ENCODE measurements around the gene BTN3A1.
"Not testable (repeated sequence)": the region's sequence is repeated elsewhere in the genome, so short reads cannot be mapped to it uniquely, and the experiment has no call there.

BTN3A1 gene

DNA sequence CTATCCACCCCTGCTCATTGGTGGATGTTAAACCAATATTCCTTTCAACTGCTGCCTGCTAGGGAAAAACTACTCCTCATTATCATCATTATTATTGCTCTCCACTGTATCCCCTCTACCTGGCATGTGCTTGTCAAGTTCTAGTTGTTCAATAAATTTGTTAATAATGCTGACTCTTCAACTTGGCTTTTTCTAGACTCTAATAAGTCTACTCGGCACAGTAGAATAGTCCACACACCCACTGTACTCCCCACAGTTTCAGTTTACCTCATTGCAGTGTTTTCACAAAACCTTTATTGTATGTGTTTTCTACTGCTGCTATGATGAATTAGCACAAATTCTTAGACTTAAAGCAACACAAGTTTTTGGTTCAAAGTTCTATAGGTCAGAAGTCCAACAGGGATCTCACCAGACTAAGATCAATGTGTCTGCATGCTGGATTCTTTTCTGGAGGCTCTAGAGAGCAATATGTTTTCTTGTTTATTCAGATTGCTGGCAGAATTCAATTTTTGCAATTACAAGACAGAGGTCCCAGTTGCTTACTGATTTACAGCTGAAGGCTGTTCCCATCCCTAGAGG lies 13.1 kb downstream of the BTN3A1 start:
- no peak for DNase-seq

DNA sequence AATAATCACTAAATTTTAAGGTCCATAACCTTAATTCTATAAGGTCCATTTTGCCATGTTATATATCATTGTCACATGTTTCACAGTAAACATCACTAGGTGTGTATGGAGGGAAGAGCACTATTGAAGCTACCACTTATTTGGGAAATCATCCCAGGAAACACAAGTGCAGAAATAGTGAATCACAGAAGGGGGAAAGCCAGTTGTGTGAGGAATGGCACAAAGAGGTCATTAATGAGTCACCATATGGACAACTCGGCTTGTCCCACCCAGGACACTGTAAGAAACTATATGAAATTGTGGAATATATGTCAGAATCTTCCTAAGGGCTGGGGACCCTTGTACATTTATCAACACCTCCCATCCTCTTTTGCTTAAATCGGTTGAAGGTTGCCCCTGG lies 13.7 kb downstream of the BTN3A1 start:
- no peak for DNase-seq

DNA sequence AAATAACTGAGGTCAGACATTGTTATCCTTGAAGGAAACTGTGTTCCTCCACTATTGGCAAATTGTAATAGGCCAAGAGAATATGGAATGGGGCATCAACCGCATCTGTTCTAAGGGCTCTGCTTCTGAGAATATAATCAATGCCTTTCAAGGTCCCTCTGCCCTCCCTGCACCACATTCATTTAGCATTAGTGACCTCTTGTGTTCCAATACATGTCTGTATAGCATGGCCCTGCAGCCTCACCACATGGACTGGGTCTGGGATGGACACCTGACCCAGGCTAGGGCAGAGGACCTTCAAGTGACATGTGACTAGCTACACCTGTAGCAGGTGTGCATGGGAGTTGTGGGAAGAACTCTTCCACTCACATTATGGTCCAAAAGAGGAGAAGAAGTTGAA lies 14.2 kb downstream of the BTN3A1 start:
- DNase-seq: no peak

DNA sequence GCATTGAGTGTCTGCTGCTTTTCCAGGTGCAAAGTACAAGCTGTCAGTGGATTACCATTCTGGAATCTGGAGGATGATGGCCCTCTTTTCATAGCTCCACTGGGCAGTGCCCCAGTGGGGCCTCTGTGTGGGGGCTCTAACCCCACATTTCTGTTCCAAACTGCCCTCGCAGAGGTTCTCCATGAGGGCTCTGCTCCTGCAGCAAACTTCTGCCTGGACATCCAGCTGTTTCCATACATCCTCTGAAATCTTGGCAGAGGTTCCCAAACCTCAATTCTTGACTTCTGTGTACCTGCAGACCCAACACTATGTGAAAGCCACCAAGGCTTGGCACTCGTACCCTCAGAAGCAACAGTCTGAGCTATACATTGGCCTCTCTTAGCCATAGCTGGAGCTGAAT lies 16.0 kb downstream of the BTN3A1 start:
- DNase-seq: not testable (repeated sequence)

DNA sequence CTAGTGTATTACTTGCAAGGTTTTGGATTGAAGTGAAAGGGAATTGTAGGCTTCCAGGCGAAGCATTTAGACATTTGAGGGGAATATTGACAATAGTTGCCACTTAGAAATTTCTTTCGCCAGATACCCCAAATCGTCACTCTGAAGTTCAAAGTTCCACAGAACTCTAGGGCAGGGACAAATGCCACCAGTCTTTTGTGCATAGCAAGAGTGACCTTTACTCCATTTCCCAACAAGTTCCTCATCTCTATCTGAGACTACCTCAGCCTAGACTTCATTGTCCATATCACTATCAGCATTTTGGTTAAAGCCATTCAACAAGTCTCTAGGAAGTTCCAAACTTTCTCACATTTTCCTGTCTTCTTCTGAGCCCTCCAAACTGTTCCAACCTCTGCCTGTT lies 16.7 kb downstream of the BTN3A1 start:
- DNase-seq: not testable (repeated sequence)

DNA sequence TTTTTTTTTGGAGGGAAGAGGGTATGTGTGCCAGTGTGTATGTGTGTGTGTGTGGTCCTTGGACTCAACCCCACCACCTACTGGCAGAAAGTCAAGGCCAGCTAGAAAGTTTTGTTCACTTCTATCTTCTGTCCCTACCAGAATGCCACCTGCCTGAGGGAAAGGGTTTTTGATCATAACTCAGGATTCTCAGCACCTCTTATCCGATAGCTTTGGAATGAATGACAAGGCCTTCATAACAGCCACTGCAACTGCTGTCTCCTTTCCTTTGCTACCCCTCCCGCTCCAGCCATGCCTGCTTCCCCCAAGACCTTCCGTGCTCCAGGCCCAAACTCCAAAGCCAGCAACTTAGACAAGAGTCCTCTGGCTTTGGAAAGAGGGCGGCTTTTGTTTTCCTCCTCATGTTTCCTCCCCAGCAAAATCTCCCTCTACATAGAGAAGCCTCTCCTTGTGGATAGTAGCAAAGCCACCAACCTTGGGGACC lies 18.7 kb downstream of the BTN3A1 start:
- DNase-seq: no peak

DNA sequence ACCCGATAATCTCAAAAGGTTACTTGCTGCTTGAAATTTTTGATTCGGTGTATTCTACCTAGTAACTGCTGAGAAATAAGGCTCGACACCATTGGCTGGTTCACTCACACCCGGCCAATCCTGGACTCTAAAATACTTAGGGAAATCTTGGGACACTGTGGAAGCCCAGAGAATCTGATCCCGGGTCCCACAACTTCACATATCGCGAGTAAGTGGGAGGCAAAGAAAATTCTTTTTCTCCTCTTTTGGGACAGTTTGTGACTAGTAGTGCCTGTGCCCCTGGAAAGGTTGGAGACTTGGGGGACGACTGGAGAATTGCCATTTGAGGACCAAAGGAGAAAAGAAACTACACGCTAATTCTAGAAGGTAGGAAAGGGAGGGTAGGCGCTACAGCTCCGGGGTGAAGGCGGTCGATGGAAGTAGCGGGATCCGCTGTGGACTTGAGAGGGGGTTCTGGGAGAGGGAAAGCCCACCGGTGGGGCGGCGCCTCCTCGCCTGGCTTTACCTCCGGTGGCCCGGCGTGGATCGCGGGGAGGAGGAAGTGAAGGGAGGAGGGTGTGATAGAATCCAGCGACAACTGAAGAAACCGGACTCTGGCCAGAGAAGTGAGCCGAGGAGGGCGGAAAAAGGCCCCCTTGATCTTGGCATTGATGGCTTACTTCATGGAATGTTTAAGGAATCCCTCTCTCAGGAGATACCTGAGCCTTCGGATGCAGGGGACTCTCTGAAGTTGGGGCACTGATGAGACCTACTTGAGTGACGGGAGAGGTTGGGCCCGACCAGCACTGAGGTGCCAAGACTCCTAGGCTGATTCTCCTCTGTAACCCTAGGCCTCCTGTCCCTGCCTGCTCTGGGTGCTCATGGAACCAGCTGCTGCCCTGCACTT lies 19.4 kb downstream of the BTN3A1 start:
- DNase-seq: peak; percentile 76

DNA sequence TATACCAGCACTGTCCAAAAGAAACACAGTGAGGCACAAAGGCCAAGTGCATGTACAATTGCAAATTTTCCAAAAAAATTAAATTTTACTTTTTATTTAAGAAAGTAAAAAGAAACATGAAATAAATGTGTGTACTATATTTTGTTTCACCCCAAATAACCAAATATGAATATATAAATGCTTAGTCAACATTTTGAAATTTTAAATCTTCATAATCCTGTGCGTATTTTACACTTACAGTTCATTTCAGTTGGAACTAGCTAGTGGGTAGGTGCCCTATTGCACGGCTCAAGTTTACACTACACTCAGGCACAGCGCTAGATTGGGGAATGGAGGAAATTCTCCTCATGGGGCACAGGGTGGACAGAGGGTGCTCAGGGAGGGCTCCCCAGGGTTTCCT lies 20.3 kb downstream of the BTN3A1 start:
- DNase-seq: no peak

DNA sequence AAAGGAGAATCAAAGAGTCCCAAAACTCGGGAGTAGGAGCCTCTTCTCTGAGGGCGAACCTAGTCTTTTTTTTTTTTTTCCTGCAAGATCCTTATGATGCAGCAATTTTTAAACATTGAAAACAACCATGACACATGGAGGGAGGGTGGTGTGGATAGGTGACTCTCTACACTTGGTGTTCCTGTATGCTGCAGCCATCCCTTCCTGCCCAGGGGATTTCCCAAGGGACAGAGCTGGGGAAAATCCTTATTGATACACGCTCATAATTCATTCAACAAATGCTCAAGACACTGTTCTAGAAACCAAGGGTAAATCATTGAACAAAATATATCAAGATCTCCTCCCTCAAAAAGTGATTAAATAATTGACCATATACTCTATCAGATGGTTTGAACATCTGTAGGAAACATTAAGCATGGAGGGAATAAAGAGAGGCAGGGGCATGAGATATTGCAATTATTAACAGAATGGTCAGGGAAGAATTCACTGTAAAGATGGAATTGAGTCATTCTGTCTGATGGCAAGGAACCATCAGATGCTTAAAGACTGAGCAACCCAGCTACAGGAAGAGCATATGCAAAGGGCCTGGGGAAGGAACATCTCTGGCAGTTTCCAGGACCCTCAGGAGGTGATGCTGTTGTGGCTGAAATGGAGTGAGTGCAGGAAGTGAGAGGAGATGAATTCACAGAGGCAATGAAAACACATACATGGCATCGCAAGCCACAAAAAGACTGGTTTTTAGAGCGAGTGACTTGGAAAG lies 24.8 kb downstream of the BTN3A1 start:
- no peak for DNase-seq

DNA sequence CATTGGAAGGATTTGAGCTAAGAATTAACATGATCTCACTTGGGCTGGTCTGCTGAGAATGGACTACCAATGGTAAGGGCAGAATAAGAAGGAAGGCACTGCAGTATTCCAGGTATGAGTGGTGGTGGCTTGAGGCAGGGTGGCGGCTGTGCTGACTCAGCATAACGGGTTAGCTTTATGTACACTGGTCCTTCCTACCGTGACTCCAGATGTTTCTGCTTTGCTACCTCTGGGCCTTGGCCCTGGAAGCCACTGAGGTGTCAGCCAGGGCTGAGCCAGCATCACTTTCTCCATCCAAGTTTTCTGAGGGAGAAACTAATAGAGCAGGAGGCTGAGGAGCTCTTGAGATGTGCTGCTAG lies 25.4 kb downstream of the BTN3A1 start:
- DNase-seq: no peak

DNA sequence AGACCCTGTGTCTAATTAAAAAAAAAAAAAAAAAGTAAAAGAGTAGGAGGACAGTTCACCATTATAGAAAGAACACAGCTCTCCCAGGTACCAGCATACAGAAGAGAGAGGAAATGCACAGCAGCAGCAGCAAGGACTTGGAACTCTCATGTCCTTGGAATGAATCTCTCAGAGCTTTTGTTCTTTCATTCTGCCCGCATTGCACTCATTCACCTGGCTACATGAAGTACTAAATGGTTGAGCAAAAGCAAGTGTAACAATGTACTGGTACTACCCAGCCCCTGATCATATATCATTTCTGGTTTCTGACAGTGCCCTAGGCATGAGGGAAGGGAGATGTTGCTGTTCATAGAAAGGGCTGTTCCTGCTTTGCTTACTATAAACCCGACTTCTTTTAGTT lies 26.1 kb downstream of the BTN3A1 start:
- DNase-seq: no peak

DNA sequence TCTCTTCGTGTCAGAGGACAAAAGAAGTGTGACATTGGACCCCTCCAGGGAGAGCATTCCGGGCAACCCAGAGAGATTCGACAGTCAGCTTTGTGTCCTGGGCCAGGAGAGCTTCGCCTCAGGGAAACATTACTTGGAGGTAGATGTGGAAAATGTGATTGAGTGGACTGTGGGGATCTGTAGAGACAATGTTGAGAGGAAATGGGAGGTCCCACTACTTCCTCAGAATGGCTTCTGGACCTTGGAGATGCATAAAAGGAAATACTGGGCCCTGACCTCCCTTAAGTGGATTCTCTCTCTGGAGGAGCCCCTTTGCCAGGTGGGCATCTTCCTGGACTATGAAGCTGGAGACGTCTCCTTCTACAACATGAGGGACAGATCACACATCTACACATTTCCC lies 28.7 kb downstream of the BTN3A1 start:
- no peak for DNase-seq

DNA sequence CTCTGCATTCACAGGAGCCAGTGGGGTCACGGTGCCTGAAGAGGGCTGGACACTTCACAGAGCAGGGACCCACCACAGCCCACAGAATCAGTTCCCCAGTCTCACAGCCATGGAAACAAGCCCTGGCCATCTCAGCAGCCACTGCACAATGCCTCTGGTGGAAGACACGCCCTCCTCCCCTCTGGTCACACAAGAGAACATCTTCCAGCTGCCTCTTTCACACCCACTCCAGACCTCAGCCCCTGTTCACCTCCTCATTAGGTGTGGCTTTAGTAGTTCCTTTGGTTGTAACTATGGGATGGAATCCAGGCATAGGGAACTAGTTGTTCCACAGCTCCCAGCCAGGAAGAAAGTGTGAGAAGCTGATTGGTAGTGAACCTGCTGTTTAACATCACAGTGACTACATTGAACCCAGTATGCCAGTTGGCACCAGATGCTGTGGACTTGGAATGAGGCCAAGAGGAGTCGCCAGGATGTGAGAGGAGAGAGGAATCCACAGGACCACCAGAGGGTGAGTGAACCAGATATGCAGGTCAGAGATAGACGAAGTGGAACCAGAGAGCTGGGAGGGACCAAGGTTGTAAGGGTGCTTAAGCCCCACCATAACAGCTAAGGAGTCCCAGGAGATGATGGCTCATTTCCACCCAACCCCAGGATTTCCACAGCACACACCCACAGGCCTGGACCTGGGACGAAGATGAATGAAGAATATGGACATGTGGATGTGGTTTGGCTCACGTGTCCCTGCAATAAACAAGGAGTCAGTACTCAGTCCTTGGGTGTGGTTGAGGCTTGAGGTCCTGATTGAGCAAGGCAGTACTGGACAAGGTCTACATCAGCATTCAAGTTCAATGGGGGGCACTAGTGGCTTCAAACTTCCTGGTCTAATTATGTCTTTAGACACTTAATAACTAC lies 29.4 kb downstream of the BTN3A1 start:
- no peak for DNase-seq

DNA sequence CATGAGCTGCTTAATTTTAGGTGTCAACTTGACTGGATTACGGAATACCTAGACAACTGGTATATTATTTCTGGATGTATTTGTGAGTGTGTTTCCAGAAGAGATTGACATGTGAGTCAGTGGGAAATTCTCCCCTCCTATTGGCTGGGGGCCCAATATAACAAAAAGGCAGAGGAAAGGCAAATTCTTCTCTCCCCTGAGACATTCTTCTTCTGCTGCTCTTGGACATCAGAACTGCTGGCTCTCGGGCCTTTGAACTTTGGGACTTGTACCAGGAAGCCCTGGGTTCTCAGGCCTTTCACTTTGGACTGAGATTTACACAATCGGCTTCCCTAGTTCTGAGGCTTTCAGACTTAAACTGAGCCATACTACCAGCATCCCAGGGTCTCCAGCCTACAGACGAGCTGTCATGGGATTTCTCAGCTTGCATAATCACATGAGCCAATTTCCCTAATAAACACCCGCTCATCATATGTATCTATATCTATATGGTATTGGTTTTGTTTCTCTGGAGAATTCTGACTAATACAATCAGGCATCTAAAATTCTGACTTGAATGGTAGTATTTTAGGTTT lies 30.6 kb downstream of the BTN3A1 start:
- DNase-seq: no peak

DNA sequence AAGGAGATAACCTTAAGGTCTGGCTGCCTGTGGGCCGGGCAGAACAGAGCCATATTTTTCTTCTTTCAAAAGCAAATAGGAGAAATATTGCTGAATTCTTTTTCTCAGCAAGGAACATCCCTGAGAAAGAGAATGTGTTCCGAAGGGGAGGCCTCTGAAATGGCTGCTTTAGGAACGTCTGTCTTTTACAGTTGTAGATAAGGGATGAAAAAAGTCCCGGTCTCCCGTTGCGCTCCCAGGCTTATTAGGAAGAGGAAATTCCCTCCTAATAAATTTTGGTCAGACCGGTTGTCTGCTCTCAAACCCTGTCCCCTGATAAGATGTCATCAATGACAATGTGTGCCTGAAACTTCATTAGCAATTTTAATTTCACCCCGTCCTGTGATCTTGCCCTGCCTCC lies 31.6 kb downstream of the BTN3A1 start:
- not testable (repeated sequence) for DNase-seq

DNA sequence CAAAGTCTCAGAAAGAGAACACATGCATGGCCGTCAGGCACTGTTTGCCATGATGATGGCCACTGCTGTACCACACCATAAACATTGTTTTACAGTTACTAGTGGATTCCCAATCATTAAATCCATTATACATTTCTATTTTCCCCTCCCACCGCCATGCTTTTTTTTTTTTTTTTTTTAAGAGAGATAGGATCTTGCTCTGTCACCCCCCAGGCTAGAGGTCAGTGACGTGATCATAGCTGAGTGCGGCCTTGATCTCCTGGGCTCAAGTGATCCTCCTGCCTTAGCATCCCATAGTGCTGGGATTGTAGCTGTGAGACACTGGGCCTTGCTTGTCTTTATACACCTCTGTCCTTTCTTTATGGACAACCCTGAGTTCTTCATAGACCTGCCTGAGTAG lies 33.9 kb downstream of the BTN3A1 start:
- DNase-seq: no peak

DNA sequence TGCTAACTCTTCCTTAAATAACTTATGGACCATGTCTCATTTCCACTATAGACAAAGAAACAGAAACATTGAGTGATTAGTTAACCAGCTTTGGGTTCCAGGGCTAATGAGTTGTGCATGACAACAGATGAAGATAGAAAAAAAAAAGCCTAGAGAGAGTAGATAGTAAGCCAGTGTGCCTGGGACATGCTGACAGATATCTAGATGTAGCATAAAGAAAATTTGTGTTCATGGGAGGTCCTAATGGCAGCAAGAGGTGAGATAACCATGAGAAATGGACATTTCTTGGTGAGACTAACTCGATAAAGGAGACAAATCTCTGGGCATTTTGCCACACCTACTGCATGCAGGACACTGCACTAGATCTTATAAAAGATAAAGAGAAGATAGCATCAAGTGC lies 35.5 kb downstream of the BTN3A1 start:
- no peak for DNase-seq

DNA sequence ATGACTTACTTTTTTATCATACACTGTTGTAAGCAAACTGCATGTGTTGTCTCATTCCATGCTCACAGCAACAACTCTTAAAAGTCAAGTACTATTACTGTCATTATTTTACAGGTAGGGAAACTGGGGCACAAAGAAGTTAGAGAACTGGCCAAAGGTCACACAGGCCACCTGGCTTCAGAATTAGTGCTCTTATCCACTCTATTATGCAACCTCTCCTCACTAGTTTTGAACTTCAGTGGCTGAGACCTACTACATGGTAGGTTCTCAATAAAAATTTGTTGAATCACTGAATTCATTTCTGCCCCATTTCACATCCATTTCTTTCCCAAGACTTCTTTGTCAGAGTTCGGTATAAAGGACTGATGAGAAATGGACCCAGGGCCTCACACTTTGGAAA lies 35.9 kb downstream of the BTN3A1 start:
- DNase-seq: no peak

DNA sequence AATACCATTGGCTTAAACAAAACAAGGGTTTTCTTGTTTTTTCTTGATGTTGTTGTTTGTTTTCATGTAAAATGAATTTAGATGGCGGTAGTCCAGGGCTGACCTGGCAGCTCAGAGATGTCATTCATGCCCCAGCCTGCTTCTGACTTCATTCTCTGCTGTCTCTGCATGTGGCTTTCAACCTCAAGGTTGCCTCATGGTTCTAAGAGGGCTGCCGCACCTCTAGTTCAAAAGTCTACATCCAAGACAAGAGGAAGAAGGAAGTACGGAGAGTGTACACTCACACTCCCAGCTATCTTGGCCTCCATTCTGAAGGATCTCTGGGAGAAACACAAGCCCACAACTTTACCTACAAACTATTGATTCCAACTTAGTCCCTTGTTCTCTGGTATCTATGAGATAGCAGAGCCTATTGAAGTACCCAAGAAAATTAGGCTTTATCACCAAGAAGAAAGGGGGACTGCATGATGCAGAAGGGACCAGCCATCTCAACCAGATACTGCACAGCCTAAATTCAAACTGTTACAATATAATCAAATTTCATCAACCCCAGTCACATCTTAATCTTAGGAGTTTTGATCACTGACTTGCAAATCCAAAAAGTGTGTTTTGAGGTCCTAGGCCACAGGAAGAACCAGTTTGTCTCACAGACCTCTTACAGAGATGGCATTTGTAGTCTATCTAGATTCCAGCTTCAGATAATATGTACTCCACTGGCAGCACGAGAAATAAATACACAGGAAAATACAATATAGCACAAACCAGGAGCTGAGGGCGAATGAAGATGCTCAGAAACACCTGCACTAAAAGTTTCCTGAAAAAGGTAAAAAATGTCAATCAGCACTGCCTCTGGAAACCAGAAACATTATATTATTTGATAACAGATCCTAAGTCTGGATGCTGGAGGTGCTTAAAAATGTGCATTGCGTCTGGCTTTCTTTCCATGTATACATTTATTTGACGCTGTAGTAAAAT lies 37.4 kb downstream of the BTN3A1 start:
- no peak for DNase-seq

DNA sequence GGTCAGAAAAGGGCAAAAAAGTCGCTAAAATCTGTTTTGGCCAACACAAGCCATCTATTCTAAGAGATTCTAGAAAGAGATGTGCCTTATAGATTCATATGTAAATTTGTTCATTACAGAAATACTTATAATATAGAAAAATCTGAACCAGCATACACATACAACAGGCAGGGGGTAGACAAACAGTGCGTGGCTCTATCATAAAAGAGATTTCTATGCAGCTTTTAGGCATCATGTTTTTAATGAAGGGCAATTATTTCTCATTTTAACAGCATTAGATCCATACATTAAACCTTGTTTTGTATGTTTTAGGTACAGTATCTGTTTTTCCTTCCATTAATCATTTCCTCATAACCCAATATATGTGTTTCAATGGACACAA lies 38.9 kb downstream of the BTN3A1 start:
- no peak for DNase-seq

DNA sequence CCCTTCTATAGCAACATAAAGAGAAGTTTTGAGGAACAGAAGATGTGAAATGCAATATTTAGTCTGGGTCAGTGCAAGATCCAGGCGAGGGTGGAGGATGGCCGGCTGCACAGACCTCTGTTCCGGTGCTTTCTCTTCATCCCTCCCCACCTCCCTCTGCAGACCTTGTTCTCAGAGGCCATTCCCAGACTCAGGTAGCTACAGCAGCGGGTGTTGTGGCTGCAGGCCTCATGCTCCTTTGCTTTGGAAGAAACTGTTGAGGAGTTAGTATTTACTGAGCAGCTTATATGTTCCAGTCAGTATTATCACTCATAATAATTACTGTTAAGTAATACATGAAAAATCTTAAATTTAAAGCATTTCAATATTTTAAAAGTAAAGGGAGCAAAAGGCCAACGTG lies 39.9 kb downstream of the BTN3A1 start:
- DNase-seq: no peak

Data from NCI-H748 treated with DMSO at 0.1 percent for 48 hours (cell line).